Activated CD4-positive, alpha-beta T cell treated with anti-CD3 and anti-CD28 coated beads, Interleukin-2, amount 50 U/mL, for 4 hours (primary cell): ENCODE data around the gene SEMA5B.

ENCODE experiments used
- DNase-seq, 2 experiments: peaks; one replicate each; pipeline ENCODE4 v3.0.0-alpha.2; 2020

Gene SEMA5B

GRCh38 chr3:122940628-122941086 is 86.9 kb downstream of the SEMA5B start:
- DNase-seq: no peak

GRCh38 chr3:122938783-122939425 is 88.7 kb downstream of the SEMA5B start:
- no peak for DNase-seq

- DNase-seq: no peak
Observed at GRCh38 chr3:122937745-122938144, 89.8 kb downstream of the SEMA5B start.

- no peak for DNase-seq
Observed at GRCh38 chr3:122936986-122937385, 90.6 kb downstream of the SEMA5B start.

GRCh38 chr3:122936335-122936734 is 91.2 kb downstream of the SEMA5B start:
- DNase-seq: no peak

GRCh38 chr3:122934251-122934650 is 93.3 kb downstream of the SEMA5B start:
- DNase-seq: no peak

- DNase-seq: no peak
Observed at GRCh38 chr3:122932251-122932967, 95.2 kb downstream of the SEMA5B start.

GRCh38 chr3:122931636-122932035 is 95.9 kb downstream of the SEMA5B start:
- no peak for DNase-seq

- no peak for DNase-seq
Observed at GRCh38 chr3:122930063-122930997, 97.2 kb downstream of the SEMA5B start.

- DNase-seq: no peak
Observed at GRCh38 chr3:122929188-122930062, 98.1 kb downstream of the SEMA5B start.

- DNase-seq: no peak
Observed at GRCh38 chr3:122928396-122929187, 99.0 kb downstream of the SEMA5B start.

- no peak for DNase-seq
Observed at GRCh38 chr3:122927726-122928125, 99.8 kb downstream of the SEMA5B start.

GRCh38 chr3:122926811-122927210 is 100.8 kb downstream of the SEMA5B start:
- no peak for DNase-seq

GRCh38 chr3:122926322-122926721 is 101.2 kb downstream of the SEMA5B start:
- no peak for DNase-seq

- DNase-seq: no peak
Observed at GRCh38 chr3:122925756-122926155, 101.8 kb downstream of the SEMA5B start.

- no peak for DNase-seq
Observed at GRCh38 chr3:122924056-122924455, 103.5 kb downstream of the SEMA5B start.

GRCh38 chr3:122923611-122924010 is 104.0 kb downstream of the SEMA5B start:
- DNase-seq: no peak

- no peak for DNase-seq
Observed at GRCh38 chr3:122921791-122922651, 105.5 kb downstream of the SEMA5B start.

- DNase-seq: no peak
Observed at GRCh38 chr3:122920986-122921385, 106.6 kb downstream of the SEMA5B start.

GRCh38 chr3:122919291-122919610 is 108.3 kb downstream of the SEMA5B start:
- no peak for DNase-seq
